NCI-H82 treated with DMSO at 0.1 percent for 48 hours (cell line): ENCODE results near the gene UCHL1.
"Not testable (repeated sequence)": the region's sequence is repeated elsewhere in the genome, so short reads cannot be mapped to it uniquely, and the experiment has no call there.

Experiments used
- DNase-seq: peaks from one replicate; lab custom pipeline; 2025; ENCODE audit not compliant: unreplicated experiment; lab: John Stamatoyannopoulos, UW

Gene UCHL1

GRCh38 chr4:41287852-41288251 is 31.1 kb downstream of the UCHL1 start:
- no peak for DNase-seq

- DNase-seq = no peak
Observed at GRCh38 chr4:41288254-41288653, 31.5 kb downstream of the UCHL1 start.

GRCh38 chr4:41290479-41290878 is 33.8 kb downstream of the UCHL1 start:
- DNase-seq = no peak

- no peak for DNase-seq
Observed at GRCh38 chr4:41294445-41295062, 37.8 kb downstream of the UCHL1 start.

- DNase-seq = no peak
Observed at GRCh38 chr4:41296995-41297394, 40.3 kb downstream of the UCHL1 start.

GRCh38 chr4:41297832-41298231 is 41.1 kb downstream of the UCHL1 start:
- no peak for DNase-seq

- DNase-seq = no peak
Observed at GRCh38 chr4:41299486-41299885, 42.8 kb downstream of the UCHL1 start.

DNA sequence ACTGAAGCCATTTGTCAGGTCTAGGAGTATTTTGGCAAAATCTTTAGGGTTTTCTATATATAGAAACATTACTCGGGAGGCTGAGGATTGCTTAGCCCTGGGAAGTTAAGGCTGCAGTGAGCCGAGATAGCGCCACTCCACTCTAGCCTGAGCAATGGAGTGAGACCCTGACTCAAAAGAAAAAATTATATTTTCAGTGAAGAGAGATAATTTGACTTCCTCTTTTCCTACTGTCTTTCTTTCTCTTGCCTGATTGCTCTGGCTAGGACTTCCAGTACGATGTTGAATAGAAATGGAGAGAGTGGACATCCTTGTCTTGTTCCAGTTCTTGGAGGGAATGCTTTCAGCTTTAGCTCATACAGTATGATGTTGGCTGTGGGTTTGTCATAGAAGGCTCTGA is 44.4 kb downstream of the UCHL1 start:
- DNase-seq = no peak

DNA sequence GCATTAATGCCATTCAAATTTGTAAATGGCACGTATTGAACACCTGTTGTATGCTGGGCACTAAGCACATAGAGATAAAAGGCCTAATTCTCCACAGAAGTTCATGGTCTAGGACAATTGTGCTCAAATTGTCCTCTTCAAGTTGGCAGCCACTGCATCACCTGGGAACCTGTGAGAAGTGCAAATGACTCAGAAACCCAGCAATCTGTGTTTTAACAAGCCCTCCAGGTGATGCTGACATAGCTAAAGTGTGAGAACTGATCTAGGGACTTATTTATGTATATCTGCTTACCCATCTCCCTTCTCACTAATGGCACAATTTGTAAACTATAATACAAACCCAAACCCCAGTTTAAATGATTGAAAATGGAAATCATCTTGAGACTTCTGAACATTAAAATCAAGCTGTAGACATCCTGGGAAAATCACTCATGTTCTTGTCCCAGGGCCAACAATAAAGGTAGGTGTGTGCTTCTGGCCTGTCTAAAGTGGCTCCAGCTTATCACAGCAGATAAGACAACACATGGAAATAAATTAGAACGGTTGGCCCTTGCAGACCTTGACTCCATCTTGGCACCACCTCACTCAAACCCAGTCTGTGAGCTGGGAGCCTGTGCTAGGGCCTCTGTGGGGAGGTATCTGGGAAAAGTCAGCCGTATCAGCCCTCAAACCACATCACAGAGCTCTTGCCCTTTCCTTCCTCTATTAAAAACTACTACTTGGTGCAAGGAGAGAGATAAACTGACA is 46.8 kb downstream of the UCHL1 start:
- DNase-seq = no peak

- no peak for DNase-seq
Observed at GRCh38 chr4:41304221-41304620, 47.5 kb downstream of the UCHL1 start.

DNA sequence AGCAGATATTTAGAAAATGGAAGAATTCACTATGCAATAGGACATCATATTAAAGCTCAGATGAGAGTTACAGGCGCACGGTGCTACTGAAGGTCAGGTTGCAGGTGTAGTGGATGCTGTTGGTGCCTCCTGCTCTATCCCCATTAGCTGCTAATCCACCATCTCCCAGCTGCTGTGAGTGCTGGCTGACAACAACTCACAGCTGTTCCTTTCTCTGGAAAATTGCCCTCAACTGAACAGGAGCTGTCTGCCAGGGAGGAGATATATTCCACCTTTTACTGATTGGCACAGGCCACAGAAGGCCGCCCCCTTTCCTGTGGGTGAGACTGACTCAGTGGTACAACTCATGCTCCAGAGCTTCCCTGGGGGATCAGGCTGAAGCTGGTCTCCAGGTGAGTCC is 48.7 kb downstream of the UCHL1 start:
- peak; percentile 80 for DNase-seq

- no peak for DNase-seq
Observed at GRCh38 chr4:41307638-41308037, 50.9 kb downstream of the UCHL1 start.

DNA sequence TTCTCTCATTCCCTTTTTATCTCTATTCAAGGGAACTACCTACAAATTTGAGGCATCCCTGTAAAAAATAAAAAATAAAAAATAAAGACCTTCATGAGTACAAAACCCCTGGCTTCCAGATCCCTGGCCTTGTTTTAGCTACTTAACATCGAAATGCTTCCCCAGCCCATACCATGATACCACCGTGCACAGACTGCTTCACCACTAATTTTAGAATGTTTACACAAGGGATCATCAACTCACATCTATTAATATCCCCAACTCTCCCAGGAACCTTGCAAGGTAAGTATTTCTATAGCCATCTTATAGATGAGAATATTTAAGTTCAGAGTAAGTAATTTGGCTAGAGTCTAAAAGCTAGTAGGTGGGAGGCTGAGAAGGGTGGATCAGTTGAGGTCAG is 51.7 kb downstream of the UCHL1 start:
- DNase-seq = no peak

- DNase-seq = not testable (repeated sequence)
Observed at GRCh38 chr4:41315426-41315825, 58.7 kb downstream of the UCHL1 start.

DNA sequence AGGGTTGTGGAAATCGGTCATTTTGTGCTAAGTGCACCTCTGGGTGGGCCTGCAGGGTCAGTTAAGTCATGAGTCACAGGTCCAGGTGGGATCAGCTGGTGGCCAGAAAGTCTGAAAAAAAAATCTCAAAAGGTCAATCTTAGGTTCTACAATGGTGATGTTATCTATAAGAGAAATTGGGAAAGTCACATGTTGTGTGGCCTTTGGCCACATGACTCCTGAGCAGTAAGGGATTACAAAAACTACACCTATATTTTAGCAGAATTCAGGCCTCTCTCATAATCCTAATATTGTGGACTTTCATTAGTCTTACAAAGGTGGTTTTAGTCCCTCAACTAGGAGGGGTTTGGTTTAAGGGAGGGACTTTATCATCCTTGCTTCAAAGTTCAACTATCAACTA is 59.1 kb downstream of the UCHL1 start:
- no peak for DNase-seq
